Stimulated activated CD4-positive, alpha-beta T cell treated with anti-CD3 and anti-CD28 coated beads, TNF-alpha, amount 100 ng/mL, for 48 hours (primary cell): ENCODE measurements around the gene DDX51.

Experiments
- DNase-seq, 3 donors: peaks; one replicate each; pipeline ENCODE4 v3.0.0-alpha.2; 2020; ENCODE audit warnings: low read depth in 3 of 3

Gene DDX51

GRCh38 chr12:132179431-132180362 is 35.6 kb upstream of the DDX51 start:
- no peak for DNase-seq

GRCh38 chr12:132178801-132179401 is 34.8 kb upstream of the DDX51 start:
- DNase-seq: no peak

- DNase-seq: no peak
Measured at GRCh38 chr12:132178316-132178715, 34.2 kb upstream of the DDX51 start.

GRCh38 chr12:132176920-132177551 is 32.9 kb upstream of the DDX51 start:
- no peak for DNase-seq

DNA sequence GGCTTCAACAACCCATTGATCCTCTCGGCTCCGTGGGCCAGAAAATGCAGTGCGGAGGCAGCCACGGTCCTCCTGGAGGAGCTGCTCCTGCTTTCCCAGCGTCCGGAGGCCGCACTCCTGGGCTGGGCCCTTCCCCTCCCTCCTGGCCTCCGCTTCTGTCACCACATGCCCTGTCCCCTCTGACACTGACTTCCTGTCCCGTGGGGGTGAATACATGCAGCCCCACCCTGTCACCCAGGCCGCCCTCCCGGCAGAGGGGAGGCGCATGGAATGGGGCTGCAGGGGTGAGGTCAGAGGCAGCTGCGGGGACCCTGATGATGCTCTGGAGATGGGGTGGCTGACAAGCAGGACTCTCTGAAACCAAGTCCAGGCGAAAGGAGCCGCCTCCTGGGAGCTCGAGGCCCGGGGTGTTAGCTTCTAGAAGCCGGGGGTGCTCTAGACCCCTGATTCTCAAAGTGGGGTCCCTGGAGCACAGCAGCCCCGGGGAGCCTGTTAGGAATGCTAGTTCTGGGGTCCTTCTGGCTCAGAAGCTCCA is 32.3 kb upstream of the DDX51 start:
- no peak for DNase-seq

DNA sequence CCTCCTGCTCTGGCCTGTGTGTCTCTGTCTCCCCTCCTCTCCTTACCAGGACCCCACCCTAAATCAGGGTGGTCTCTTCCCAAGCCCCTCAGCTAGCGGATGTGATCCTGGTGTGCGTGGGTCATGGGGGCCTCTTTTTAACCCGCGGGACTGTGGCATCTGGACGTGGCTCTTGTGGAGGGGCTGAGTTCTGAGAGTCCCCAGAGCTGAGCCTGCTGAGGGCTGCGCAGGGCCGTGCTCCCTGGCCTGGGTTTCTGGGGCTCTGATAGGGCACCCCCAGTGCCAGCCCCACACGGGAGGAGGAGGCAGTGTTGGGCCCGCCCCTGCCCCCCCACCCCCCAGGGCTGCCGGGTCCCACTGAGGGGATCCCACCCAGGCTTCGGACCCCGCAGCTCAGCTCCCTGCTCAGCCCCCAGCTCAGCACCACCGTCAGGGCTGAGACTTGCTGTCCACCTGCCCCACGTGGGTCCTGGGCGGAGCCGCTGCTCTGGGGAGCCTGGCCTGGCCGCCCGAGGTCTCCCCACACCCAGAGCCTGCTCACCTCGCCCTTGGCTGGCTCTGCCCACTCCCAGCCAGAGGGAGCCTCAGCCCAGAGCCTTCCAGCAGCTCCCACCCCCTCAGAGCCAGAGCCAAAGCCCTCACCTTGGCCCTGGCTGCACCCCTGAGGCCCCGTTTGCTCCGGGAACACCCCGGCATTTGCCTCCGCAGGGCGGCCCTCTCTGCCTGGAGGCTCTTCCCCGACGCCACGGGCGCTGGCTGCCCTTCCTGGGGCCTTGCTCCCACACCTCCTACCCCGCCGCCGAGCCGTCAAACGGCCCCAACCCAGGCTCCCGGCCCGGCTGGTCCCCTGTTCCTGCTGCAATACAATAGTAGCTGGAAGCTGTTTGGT is 31.6 kb upstream of the DDX51 start:
- no peak for DNase-seq

GRCh38 chr12:132174839-132175490 is 30.8 kb upstream of the DDX51 start:
- no peak for DNase-seq

GRCh38 chr12:132174015-132174838 is 30.1 kb upstream of the DDX51 start:
- DNase-seq: no peak

DNA sequence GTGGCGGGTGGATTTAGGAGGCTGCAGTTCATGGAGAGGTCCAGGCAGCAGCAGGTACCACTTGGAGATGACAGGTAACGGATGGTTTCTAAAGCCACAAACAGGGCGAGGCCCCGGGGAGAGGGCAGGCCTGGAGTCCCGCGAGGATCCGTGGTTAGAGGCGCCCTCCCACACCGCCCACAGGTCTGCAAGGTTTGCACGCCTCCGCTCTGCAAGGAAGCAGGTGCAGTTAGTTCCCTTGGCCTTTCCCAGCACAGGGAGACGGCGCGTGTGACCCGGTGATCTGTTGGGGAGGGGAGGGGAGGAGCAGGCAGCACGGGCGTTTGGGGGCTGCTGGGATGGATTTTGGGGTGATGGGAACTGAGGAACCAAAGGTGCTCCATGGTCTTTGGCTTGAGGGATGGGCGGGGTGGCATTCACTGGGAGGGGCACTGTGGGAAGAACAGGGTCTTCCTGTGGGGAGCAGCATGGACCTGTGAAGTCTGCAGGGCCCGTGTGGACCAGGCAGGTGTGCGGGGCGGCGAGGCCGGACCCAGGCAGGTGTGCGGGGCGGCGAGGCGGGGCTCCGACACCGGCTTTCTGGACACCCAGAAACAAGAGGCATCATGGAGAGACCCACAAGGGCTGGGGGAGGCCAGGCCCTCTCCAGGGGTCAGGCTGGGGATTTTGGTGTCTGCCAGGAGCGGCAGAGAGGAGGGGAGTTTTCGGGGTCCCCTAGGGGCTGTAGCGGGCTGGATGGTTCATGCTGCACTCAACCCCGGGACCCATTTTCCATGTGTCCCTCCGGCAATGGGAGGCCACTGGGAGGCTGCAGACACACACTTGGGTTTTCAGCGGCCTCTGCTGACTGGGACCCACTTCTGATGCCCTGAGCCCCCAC is 29.3 kb upstream of the DDX51 start:
- DNase-seq: no peak

DNA sequence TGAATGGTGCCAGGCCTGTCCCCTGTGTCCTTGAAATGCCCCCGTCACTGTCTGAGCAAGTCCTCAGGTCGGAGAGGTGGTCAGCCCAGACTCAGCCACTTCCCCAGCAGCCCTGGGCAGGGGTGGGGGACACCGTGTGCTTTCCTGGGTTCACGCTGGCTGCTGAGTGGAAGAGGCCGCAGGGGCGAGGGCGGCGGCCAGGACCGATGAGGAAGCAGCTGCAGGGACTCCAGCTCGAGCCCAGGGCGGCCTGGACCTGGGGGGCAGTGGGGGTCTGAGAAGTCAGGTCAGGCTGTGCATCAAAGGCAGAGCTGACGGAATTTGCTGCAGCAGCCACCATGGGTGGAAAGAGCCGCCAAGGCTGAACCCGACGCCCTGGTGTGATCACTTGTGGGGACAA is 28.5 kb upstream of the DDX51 start:
- DNase-seq: no peak

DNA sequence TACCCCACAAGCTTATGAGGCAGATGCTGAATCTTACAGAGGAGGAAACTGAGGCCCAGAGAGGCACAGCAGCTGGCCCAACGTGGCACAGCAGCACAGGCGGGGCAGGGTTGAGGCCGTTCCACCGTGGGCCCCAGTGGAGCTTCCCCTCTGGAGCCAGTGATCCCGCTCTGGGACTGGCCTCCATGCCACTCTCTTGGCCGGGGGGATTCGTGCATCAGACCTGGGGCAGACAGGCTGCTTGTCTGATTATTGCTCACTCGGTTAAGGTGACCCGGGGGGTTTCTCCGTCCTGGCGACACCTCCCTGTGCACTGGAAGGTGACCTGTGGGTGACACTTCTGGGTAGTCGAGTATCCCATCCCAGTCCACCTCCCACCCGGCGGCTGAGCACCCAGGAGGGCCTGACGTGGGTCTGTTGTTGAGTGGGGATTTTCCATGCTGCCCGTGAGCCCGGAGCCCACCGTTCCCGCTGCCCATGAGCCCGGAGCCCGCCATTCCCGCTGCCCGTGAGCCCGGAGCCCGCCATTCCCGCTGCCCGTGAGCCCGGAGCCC is 27.9 kb upstream of the DDX51 start:
- DNase-seq: no peak

- no peak for DNase-seq
Measured at GRCh38 chr12:132171293-132171967, 27.3 kb upstream of the DDX51 start.

DNA sequence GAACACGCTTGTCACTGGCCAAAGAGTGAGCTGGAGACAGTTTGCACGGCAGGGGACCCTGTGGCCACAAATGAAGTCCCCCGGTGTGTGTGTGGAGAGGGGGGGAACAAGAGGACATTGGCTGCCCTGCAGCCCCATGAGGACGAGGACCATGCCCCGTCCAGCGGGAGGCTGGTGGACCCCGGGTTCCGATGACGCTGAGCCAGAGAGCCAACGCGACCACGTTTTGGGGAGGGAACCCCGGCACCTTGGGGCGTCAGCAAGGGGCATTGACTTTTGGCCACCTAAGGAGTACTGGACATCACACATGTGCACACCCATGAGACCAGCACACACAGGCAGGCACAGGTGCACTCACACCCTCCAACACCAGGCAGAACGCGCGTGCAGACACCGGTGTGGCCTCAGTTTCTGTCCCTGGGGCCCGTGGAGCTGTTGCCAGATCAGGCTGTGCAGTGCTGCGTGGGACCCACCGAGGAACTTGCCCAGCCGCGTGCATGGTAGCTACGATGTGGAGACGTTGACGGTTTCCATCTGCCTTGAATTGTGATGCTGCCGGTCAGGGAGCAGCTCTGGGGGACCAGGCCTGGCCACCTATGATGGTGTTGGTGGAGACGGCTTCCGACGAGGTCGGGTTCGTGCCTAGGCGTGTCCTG is 26.6 kb upstream of the DDX51 start:
- no peak for DNase-seq

GRCh38 chr12:132170094-132170636 is 26.0 kb upstream of the DDX51 start:
- DNase-seq: no peak

- DNase-seq: no peak
Measured at GRCh38 chr12:132169376-132169775, 25.3 kb upstream of the DDX51 start.

- DNase-seq: no peak
Measured at GRCh38 chr12:132168311-132169031, 24.4 kb upstream of the DDX51 start.
